Endothelial cell of coronary artery (primary cell): Measurements from ENCODE around the gene EHBP1. TPM values are rescaled to one million over a fixed set of nuclear protein-coding genes. Genes with fewer than 3 reads are reported as not detected.

ENCODE experiments used
- total RNA-seq: library from RNA; depleted of rRNA; stranded (reverse); fragments of >200 nt; gene quantifications from 2 replicates; pipeline ENCODE4 v1.2.3, GENCODE V29; 2014

The EHBP1 gene
- 19.6 and 36.5 TPM in 2 replicates for total RNA-seq

GRCh38 chr2:62705007-62705829 lies at the start of gene EHBP1:
TSS of gene EHBP1 (plus strand) at chr2:62705713. CDS start at chr2:62707192, 1,479 bp downstream.

GRCh38 chr2:63050334-63051041 lies 345.0 kb downstream of the EHBP1 start, which contains the start of gene OTX1:
TSS of gene OTX1 (plus strand) at chr2:63050830. CDS start at chr2:63052991, 2,161 bp downstream.

Other genes starting within 250 kb of the EHBP1 start
- gene TMEM17, start 199.5 kb upstream of the EHBP1 start, total RNA-seq: 0.47 and 1.4 TPM in 2 replicates